Epithelial cell of esophagus (primary cell): Measurements from ENCODE around the gene TRMT112.

Experiments
- DNase-seq: peaks from one replicate; pipeline ENCODE4 v3.0.0; 2010; ENCODE audit warnings: low read depth
- H3K4me3 ChIP-seq: 2 replicates; pipeline ENCODE4 v1.5.1; 2011; ENCODE audit warnings: mild to moderate bottlenecking, low read length, control low read depth
- TF ChIP-seq, protein P1 (sequence below): IDR thresholded peaks from 2 replicates; pipeline ENCODE4 v1.5.1; 2011; ENCODE audit warnings: low read depth, mild to moderate bottlenecking, low read length, control low read depth, inconsistent platforms; ENCODE audit not compliant: insufficient read depth; ENCODE audit errors: missing control alignments

The TRMT112 gene

DNA sequence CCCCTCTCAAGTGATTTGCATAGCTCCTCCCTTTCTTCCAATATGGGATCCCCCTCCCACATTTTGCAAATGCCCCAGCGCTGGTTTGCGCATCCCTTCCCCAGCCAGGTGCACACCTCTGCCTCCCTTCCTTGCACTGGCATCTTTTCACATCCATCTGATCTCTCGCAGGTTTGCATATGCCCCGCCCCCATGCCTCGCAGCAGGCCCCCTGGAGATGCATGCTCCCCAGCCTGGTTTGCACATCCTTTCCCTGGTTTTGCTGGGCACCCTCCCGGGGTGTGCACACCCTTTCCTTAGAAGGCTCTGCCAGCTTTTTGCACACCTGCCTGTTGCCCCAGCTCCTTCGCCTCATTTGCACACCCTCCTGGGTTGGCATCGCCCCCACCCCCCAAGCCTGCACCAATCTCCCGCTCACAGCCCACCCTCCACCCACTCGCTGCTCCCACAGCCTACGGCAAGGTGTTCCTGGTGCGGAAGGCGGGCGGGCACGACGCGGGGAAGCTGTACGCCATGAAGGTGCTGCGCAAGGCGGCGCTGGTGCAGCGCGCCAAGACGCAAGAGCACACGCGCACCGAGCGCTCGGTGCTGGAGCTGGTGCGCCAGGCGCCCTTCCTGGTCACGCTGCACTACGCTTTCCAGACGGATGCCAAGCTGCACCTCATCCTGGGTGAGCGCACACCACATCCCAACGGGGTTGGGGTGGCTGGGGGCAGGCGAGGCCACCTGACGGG lies 42.5 kb upstream of the TRMT112 start:
- DNase-seq: peak; percentile 72
- peak overlapping the region; percentile 83 for H3K4me3 ChIP-seq
- TF ChIP-seq, protein P1, sequence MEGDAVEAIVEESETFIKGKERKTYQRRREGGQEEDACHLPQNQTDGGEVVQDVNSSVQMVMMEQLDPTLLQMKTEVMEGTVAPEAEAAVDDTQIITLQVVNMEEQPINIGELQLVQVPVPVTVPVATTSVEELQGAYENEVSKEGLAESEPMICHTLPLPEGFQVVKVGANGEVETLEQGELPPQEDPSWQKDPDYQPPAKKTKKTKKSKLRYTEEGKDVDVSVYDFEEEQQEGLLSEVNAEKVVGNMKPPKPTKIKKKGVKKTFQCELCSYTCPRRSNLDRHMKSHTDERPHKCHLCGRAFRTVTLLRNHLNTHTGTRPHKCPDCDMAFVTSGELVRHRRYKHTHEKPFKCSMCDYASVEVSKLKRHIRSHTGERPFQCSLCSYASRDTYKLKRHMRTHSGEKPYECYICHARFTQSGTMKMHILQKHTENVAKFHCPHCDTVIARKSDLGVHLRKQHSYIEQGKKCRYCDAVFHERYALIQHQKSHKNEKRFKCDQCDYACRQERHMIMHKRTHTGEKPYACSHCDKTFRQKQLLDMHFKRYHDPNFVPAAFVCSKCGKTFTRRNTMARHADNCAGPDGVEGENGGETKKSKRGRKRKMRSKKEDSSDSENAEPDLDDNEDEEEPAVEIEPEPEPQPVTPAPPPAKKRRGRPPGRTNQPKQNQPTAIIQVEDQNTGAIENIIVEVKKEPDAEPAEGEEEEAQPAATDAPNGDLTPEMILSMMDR: peak; percentile 28

DNA sequence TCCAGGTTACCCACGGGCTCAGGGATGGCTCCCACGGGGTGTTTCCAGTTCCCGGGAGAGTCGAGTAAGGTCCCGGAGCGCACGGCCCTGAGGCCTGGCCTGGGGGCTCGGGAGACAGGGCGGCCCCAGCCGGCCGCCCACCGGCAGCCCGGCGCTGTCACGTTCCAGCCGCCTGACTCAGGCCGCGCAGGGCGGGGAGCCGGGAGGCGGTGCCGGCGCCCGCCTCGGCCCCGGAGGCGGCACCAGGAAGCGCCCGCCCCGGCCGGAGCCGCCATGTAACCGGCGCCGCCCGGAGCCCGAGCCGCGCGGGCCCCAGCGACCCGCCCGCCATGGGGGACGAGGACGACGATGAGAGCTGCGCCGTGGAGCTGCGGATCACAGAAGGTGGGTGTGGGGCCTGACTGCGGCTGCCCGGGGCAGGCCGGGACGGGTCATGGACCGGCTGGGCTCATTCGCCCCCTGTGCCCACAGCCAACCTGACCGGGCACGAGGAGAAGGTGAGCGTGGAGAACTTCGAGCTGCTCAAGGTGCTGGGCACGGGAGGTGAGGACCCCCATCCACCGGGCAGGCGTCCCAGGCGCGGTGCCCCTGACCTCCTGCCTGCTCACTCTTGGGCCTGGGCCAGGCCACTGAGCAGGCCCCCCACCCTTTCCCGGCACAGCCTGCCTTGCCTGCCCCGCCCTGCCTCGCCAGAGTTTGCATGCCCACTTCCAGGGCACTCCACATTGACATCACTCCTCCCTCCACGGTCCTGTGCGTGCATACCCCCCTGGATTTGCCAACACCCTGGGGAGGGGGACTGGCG lies 41.8 kb upstream of the TRMT112 start, which contains the start of gene RPS6KA4:
Gene RPS6KA4, plus strand, starts transcription at position 256 of the 805 bp plus-strand sequence. Its CDS starts 74 bp downstream, at position 330.
- TF ChIP-seq, protein P1: no peak
- DNase-seq: peak; percentile 82
- H3K4me3 ChIP-seq: peak within 1 kb of the TSS; percentile 83

DNA sequence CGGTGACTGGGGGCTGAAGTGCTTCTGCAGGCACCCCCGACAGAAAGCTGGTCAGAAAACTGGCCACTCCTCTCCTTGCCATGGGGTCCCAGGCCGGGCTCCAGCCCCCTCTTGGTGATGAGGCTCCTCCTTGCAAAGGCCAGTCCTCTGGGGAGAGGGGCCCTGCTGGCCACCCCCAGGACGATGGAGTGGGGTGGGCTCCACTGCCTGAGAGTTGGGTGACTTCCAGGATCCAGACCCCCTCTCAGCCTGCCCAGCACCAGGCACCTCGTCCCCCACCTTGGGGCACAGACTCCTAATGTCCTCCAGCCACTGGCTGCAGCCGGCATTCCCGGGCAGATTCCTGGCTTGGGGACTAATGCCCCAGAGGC lies 41.2 kb upstream of the TRMT112 start:
- peak overlapping the region; percentile 53 for H3K4me3 ChIP-seq
- TF ChIP-seq, protein P1: no peak
- no peak for DNase-seq

DNA sequence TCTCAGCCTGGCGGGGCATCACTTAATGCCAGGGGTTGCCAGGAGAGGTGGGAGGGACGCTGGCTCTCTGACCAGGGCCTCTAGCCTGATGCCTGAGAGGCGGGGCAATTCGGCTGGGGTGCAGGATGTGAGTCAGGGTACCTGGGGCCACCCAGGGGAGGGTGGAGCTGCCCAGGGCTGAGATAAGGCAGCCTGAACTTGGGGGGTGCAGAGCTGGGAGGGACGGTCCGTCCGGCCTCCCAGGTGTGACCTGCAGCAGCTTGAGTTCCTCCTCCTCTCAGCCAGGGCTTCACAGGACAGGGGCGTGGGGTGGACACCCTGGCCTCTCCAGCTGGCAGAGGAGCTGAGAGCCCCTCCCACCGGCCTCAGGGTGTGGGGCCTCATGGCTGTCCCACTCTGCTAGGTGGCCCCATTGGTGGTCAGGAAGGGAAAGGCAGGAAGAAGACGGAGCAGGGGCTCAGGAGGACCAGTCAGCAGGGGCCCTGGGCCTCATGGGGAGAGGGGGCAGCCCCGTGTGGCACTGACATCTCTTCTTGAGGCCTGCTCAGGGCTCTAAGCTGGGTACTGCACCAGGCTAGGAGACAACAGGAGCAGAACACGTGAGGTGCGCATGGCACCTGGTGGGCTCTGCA lies 40.7 kb upstream of the TRMT112 start:
- DNase-seq: peak; percentile 85
- H3K4me3 ChIP-seq: peak overlapping the region; percentile 53
- TF ChIP-seq, protein P1: no peak

DNA sequence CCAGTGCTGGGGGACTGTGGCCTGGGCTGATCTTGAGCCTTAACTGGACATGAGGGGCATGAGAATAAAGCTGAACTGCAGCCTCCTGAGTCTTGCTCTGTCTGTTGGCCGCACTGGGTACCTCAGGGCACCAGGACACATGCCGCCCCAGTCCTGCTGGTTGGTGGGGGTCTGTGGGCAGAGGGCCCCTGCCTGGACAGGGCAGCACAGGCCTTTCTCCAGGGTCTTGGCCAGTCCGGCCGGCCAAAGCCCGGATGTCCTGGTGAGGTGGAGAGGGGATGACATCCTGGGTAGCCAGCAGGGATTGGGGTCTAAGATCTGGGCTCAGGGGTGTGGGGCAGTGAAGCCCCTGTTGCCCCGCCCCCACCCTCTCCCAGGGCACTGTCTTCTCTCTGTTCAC lies 40.1 kb upstream of the TRMT112 start:
- no peak overlapping the region for H3K4me3 ChIP-seq
- TF ChIP-seq, protein P1: no peak
- DNase-seq: no peak

DNA sequence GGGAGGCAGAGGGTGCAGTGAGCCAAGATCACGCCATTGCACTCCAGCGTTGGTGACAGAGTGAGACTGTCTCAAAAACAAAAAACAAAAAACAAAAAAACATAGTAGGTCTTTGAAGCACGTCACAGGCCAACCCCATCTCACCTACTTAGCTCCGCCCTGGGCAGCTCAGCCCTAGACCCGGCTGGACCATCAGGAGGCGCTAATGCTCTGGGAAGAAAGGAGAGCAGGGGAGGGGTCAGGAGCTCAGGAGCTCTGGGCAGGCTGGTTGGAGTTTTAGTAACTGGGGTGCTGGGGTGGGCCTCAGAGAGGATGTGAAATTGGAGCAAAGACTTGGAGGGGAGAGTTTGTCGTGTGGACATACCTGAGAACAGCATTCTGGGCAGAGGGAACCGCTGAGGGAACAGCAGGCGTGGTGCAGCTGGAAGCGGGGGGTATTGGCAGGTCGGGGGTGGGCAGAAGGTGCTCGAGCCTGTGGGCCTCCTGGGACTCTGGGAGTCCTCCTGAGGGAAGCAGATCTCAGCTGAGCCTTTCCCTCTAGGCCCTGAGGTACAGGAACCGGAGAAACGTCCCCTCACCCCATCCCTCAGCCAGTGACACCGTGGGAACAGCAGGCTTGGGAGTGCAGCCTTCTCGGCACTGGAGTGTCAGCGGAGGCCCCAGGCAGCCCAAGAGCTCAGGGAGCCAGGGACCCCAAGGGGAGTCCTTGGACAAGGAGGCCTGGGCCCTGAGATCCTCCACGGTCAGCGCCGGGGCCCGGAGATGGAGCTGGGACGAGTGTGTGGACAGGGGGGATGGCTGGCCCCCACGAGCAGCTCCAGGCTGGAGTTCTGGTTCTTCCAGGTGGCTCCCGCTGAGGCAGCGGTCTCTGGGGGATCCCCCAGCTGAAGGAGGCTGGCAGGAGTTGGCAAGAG lies 39.4 kb upstream of the TRMT112 start:
- DNase-seq: peak; percentile 61
- H3K4me3 ChIP-seq: no peak overlapping the region
- TF ChIP-seq, protein P1: peak; percentile 50
